Measurements from ENCODE around the gene PSEN1. TPM values are rescaled to one million over a fixed set of nuclear protein-coding genes. Genes with fewer than 3 reads are reported as not detected.

The PSEN1 gene
- total RNA-seq, 1 donor from 2014 or later, result 113 TPM

DNA sequence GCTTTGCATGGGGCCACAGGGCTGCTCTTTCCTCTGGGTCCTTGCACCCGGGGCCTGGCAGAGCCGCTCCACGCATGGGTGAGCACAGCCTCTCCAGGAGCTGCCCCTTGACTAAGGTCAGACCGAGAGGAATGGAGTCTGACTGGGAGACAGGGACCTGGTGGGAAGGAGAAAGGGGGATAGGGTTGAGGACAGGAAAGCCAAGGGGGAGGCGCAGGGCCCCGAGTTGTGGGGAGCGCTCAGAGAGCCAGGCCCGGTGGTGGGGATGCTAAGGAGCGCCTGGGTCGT lies 117.0 kb downstream of the PSEN1 start:
- DNase-seq (ENCODE audit: low read depth), result no peak

- DNase-seq (ENCODE audit: low read depth), result no peak
These were observed 117.4 kb downstream of the PSEN1 start for GRCh38 chr14:73253721-73254120.

DNA sequence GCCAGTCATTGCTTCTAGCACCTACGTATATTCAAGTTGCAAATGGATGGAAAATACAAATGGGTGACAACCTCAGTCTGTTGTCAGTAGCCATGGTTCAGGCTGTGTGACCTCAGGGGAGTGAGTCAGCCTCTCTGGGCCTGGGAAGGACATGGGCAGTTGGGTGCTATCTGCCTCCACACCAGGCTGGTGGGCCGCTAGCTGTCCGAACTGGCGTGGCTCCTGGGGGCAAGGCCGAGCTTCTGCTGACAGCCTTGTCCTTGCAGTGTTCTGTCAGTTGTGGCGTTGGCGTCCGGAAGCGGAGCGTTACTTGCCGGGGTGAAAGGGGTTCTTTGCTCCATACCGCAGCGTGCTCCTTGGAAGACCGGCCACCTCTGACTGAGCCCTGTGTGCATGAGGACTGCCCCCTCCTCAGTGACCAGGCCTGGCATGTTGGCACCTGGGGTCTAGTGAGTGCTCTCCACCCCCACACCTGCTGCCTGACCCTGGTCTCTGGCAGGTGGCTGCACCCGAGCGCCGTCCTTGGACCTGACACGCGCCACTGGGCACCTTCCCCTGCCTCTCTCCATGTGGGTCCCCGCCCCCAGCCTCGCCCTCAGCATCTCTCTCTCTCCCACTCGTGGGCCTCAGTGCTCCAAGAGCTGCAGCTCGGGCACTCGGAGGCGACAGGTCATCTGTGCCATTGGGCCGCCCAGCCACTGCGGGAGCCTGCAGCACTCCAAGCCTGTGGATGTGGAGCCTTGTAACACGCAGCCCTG lies 118.1 kb downstream of the PSEN1 start:
- DNase-seq (ENCODE audit: low read depth), result no peak

- no peak for DNase-seq (ENCODE audit: low read depth)
These were observed 118.7 kb downstream of the PSEN1 start for GRCh38 chr14:73255005-73255400.

- no peak for DNase-seq (ENCODE audit: low read depth)
These were observed 119.5 kb downstream of the PSEN1 start for GRCh38 chr14:73255693-73256225.

GRCh38 chr14:73258076-73258475 lies 121.8 kb downstream of the PSEN1 start:
- DNase-seq (ENCODE audit: low read depth), result no peak

DNA sequence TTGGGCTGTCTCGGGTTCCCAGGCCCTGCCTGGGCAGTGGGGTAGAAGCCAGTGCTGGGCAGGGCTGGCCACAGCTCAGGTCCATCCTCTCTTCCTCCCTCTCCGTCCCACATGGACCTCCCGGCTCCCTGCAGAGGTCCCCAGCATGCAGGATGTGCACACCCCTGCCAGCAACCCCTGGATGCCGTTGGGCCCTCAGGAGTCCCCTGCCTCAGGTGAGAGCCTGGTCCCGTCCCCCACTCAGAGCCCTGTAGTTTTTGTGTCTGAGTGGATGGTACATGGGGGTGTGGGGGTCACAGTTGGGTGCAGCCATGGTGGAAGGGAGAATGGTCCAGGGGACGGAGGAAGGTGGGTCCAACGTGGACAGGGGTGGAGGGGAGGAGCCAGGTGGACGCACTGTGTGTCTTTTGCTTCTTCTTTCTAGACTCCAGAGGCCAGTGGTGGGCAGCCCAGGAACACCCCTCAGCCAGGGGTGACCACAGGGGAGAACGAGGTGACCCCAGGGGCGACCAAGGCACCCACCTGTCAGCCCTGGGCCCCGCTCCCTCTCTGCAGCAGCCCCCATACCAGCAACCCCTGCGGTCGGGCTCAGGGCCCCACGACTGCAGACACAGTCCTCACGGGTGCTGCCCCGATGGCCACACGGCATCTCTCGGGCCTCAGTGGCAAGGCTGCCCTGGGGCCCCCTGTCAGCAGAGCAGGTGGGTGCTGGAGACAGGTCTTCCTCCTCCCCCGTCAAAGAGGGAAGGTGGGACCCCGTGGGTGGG lies 122.7 kb downstream of the PSEN1 start:
- no peak for DNase-seq (ENCODE audit: low read depth)

DNA sequence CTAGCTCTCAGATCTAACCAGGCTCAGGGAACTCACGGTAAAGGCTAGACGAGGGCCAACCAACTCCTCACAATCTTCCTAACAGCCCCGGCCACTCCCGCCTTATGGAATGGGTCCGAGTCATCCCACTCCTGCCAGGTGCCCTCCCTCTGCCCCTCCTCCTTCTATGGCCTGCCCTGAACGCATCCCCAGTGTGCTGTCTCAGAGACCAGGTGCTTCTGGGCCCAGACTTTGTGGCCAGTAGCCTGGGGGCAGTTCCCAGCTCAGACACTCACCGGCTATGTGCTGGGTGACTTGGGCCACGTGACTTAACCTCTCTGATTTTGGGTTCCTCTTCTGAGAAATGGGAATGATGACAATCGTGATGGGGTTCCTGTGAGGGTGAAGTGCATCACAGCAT lies 123.5 kb downstream of the PSEN1 start:
- DNase-seq (ENCODE audit: low read depth), result no peak

GRCh38 chr14:73260574-73260973 lies 124.3 kb downstream of the PSEN1 start:
- no peak for DNase-seq (ENCODE audit: low read depth)

DNA sequence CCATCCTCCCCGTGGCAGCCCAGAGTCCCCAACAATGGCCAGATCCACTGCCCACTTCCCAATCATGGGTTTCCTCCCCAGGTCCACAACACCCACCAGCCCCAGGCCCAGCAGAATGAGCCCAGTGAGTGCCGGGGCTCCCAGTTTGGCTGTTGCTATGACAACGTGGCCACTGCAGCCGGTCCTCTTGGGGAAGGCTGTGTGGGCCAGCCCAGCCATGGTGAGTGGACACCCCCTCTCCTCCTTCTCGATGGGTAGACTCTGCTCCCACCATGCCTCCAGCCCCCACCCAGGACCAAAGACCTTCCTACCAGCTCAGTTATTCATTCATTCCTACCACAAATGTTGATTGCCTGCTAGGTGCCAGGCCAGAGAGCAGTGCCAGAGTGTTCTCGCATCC lies 124.8 kb downstream of the PSEN1 start:
- DNase-seq (ENCODE audit: low read depth), result no peak

- peak; percentile 54 for DNase-seq (ENCODE audit: low read depth)
These were observed 125.5 kb downstream of the PSEN1 start for GRCh38 chr14:73261520-73262426.

GRCh38 chr14:73262427-73263183 lies 126.3 kb downstream of the PSEN1 start:
- DNase-seq (ENCODE audit: low read depth), result no peak

- DNase-seq (ENCODE audit: low read depth), result no peak
These were observed 127.3 kb downstream of the PSEN1 start for GRCh38 chr14:73263606-73264005.

- no peak for DNase-seq (ENCODE audit: low read depth)
These were observed 128.0 kb downstream of the PSEN1 start for GRCh38 chr14:73264080-73264884.

- DNase-seq (ENCODE audit: low read depth), result no peak
These were observed 128.8 kb downstream of the PSEN1 start for GRCh38 chr14:73264885-73265720.

- no peak for DNase-seq (ENCODE audit: low read depth)
These were observed 129.4 kb downstream of the PSEN1 start for GRCh38 chr14:73265721-73266046.

- DNase-seq (ENCODE audit: low read depth), result no peak
These were observed 130.0 kb downstream of the PSEN1 start for GRCh38 chr14:73266317-73266716.

DNA sequence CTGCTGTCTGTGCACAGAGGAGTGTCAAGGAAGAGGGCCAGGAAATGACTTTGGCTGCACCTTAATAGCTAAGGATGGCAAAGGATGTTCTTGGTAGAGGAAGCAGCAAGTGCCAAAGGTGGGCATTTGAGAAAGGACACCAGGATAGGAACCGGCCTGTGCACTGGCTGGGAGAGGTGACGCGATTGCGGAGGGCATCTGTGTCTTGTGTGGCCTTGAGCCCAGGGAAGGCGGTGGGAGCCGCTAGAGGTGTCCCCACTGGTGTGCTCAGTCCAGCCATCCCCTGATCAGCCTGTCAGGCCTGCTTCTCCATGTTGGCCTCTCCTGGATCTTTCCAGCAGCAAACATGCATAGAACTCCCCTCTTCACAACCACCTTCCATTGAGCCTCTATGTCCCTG lies 131.2 kb downstream of the PSEN1 start:
- DNase-seq (ENCODE audit: low read depth), result no peak

DNA sequence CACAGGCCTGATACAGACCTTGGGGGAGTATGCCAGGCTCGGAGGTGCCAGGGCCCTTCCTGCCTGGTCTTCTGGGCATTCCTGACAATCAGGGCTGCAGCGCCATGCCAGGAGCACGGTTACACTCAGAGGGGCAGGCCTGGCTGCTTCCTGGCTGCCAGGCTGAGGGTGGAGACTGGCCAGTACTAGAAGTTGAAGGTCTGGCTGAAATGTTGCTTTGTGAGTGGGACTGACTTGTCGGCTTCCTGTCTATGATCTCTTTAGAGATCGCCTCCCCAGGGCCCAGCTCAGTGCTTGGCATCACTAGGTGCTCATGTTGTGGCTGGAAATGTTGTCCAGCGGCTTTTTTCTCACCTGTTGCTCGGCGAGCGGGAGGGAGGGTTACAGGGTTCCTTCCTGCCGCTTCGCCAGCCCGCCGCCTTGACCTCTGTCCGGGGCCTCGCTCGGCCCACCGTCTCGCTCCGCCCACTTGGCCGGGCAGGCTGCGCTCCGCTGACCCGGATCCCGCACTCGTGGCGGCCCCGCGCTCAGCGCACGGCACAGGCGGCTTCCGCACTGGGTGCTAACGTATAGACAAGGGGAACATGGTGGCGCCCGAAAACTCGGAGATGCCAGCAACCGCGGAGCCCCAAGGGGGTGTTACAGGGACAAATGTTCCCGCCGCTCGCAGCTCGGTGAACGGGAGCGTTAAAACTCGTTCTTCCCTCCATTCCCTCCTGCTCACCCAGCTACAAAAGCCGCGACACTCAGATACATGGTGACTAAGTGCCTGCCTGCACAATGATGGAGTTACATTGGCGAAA lies 133.6 kb downstream of the PSEN1 start:
- DNase-seq (ENCODE audit: low read depth), result peak; percentile 63

All from renal cortical epithelial cell (primary cell).